Stimulated activated CD8-positive, alpha-beta memory T cell treated with anti-CD3 and anti-CD28 coated beads, Interleukin-15, amount 100 ng/mL, for 24 hours (primary cell): ENCODE measurements around the gene CT45A9.
"Not testable (repeated sequence)": the region's sequence is repeated elsewhere in the genome, so short reads cannot be mapped to it uniquely, and the experiment has no call there.

Source experiments
- DNase-seq: peaks from one replicate; pipeline ENCODE4 v3.0.0-alpha.2; 2020; ENCODE audit warnings: low read depth

Gene CT45A9, protein sequence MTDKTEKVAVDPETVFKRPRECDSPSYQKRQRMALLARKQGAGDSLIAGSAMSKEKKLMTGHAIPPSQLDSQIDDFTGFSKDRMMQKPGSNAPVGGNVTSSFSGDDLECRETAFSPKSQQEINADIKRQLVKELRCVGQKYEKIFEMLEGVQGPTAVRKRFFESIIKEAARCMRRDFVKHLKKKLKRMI

DNA sequence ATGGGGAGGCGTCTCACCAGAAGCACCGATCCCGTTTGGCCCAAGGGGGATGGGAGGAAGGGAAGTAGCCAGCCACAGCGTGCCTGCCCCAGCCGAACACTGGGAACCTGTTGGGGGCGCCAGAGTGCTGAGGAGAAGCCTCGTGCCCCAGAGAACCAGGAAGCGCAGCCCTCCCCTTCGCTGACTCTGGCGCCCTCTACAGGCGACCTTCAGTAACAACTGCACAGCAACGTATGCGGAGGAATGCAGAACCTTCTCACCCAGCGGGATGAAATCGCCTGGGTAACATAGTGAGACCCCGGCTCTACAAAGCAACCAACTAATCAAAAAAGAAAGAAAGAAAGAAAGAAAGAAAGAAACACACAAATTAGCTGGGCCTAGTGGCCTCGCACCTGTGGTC is at the start of gene CT45A9:
CT45A9 (minus strand) TSS at position 101 of the 400 bp plus-strand sequence. CDS start 3,751 bp downstream, outside the sequence.
- not testable (repeated sequence) for DNase-seq

DNA sequence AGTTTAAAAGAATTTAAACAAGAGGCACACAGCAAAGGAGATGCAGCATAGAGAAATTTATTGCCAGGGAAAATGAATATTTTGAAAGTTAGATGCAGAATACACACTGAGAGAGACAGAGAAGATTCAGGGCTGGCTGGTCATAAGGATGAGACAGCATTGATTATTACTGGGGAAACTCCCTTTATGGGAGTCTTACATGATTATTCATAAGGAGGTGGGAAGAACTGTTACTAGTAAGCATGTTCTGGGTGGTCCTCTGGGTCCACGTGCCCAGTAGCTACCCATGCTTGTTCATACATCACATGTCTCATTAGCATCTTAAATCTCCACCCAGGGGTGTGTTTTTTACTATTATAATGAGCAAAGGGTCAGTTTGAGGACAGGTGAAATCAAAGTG is 48.9 kb upstream of the CT45A9 start:
- not testable (repeated sequence) for DNase-seq

- no peak for DNase-seq
These were observed 42.8 kb upstream of the CT45A9 start for GRCh38 chrX:135914404-135914803.

GRCh38 chrX:135910251-135910650 is 38.6 kb upstream of the CT45A9 start:
- no peak for DNase-seq

DNA sequence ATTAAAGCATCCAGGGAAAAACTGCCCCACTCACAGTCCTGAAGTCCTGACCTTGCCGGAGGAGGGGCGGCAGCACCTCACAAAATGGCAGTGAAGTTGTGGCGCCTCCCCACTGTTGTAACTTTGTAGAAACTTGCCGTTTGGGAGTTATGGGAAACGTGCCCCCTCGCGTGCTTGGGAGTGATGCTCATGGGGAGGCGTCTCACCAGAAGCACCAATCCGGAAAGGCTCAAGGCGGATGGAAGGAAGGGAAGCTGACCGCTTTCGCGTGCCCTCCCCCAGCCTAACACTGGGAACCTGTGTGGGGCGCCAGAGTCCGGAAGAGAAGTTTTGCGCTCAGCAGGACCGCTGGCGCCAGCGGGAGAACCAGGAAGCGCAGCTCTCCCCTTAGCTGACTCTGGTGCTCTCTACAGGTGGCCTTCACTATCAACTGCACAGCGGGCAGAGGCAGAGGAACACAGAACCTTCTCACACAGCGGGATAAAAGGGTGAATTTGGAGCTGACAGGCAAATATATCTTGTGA is 21.7 kb upstream of the CT45A9 start, which contains the start of the genes CT45A10 and SAGE1:
CT45A10 (minus strand) TSS at position 151 of the 524 bp plus-strand sequence. CDS start 8,100 bp downstream, outside the sequence.
SAGE1 (plus strand) TSS at position 423 of the 524 bp plus-strand sequence. CDS start 2,527 bp downstream, outside the sequence.
- DNase-seq, result no peak

DNA sequence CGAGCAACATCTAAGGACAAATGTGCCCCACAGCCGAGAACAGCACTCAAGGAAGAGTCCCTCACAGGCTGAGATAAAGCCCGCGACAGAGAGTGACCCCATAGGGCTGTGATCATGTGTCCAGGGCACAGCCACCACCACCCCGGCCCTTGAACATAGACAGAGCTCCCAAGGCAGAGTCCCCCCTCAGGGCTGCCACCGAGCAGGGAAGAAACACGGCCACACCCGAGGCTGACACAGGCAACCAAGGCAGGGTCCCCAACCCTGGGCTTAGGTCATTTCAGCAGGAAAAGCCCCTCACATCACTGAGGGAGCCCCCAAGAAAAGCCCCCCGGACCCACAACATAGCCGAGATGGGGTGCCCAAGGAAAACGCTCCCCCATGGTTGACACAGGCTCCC is 21.2 kb upstream of the CT45A9 start:
- no peak for DNase-seq

- DNase-seq, result no peak
These were observed 18.5 kb upstream of the CT45A9 start for GRCh38 chrX:135890087-135890585.

DNA sequence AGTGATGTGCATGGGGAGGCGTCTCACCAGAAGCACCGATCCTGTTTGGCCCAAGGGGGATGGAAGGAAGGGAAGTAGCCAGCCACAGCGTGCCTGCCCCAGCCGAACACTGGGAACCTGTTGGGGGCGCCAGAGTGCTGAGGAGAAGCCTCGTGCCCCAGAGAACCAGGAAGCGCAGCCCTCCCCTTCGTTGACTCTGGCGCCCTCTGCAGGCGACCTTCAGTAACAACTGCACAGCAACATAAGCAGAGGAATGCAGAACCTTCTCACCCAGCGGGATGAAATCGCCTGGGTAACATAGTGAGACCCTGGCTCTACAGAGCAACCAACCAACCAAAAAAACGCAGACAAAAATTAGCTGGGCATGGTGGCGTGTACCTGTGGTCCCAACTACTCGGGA is 17.4 kb upstream of the CT45A9 start:
- not testable (repeated sequence) for DNase-seq

GRCh38 chrX:135888230-135888629 is 16.6 kb upstream of the CT45A9 start:
- DNase-seq, result not testable (repeated sequence)

DNA sequence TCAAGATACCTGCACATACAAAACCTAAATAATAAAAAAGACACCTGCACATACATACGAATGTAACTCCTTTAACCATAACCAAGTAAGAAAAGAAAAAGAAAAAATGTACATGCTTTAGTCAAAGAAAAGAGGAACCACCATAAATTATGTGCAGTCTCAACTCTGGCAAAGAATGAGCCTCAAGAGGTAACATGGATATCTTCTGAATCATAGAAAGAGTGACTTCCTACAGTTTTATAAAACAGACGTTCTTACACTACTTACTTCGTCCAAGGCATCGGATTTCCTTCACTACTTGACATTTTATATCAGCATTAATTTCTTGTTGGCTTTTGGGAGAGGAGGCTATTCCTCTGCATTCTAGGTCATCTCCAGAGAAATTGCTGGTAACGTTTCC is 11.1 kb upstream of the CT45A9 start:
- not testable (repeated sequence) for DNase-seq

GRCh38 chrX:135854438-135854837 is 17.2 kb downstream of the CT45A9 start, which contains the start of gene CT45A8:
CT45A8 (minus strand) TSS chrX:135854538; CDS start chrX:135850783, 3,755 bp downstream.
- DNase-seq, result not testable (repeated sequence)

- not testable (repeated sequence) for DNase-seq
These were observed 34.4 kb downstream of the CT45A9 start, which contains the start of gene CT45A7 for GRCh38 chrX:135837180-135837579. CT45A7 (minus strand) TSS chrX:135837280; CDS start chrX:135833533, 3,747 bp downstream.

- DNase-seq, result not testable (repeated sequence)
These were observed 51.7 kb downstream of the CT45A9 start, which contains the start of gene CT45A2 for GRCh38 chrX:135819912-135820311. CT45A2 (minus strand) TSS chrX:135820012; CDS start chrX:135816265, 3,747 bp downstream.
